IMR-90 (cell line): Measurements from ENCODE around the gene ZNF764. TPM values are rescaled to one million over a fixed set of nuclear protein-coding genes. Genes with fewer than 3 reads are reported as not detected.

Experiments
- ATAC-seq: fragments of 200-7000 bp; cut with Tn5 transposase; 2 replicates; pipeline ENCODE4 v1.9.1; 2020; ENCODE audit warnings: low read depth, mild to moderate bottlenecking, moderate library complexity
- BruUV-seq: library from RNA; stranded (reverse); fragments of 400-500 nt; replicated peaks from 2 replicates; lab custom pipeline; 2021; lab: Mats Ljungman, UMichigan
- CTCF ChIA-PET: fragments of 300-600 bp; formaldehyde crosslinking; extraction: SDS; loops from one replicate; lab custom pipeline; 2021; ENCODE audit warnings: antibody characterized with exemption; lab: Yijun Ruan, JAX
- POLR2A ChIA-PET: fragments of 300-600 bp; sonication (Branson Sonifier 250); formaldehyde crosslinking; loops from one replicate; lab custom pipeline; 2022; ENCODE audit warnings: antibody characterized with exemption; ENCODE audit not compliant: unreplicated experiment; lab: Charles Lee
- DNase-seq: peaks from one replicate; pipeline ENCODE4 v3.0.0; 2013
- H2AFZ ChIP-seq: replicated peaks from 2 replicates; pipeline ENCODE3; 2013; ENCODE audit warnings: low read length, mild to moderate bottlenecking; ENCODE audit not compliant: poor library complexity
- H2AK5ac ChIP-seq: 2 replicates; pipeline ENCODE4 v1.6.1; 2013; ENCODE audit warnings: low read depth, low read length, inconsistent platforms
- H2AK9ac ChIP-seq: replicated peaks from 2 replicates; pipeline ENCODE3; 2013; ENCODE audit warnings: mild to moderate bottlenecking, low read depth, low read length, moderate library complexity; ENCODE audit not compliant: poor library complexity
- H2BK120ac ChIP-seq: 2 replicates; pipeline ENCODE4 v1.6.1; 2013; ENCODE audit warnings: low read depth, low read length, inconsistent platforms
- H2BK15ac ChIP-seq: 3 replicates; pipeline ENCODE4 v1.6.1; 2013; ENCODE audit warnings: low read depth, low read length, inconsistent platforms
- H2BK20ac ChIP-seq: 2 replicates; pipeline ENCODE4 v1.6.1; 2013; ENCODE audit warnings: low read depth, mild to moderate bottlenecking, inconsistent platforms, low read length, moderate library complexity
- H2BK5ac ChIP-seq: 2 replicates; pipeline ENCODE4 v1.6.1; 2013; ENCODE audit warnings: mild to moderate bottlenecking, low read depth, low read length, inconsistent platforms; ENCODE audit not compliant: poor library complexity, severe bottlenecking
- H3K14ac ChIP-seq: replicated peaks from 2 replicates; pipeline ENCODE4 v1.6.1; 2013; ENCODE audit warnings: low read depth, low read length, inconsistent platforms
- H3K18ac ChIP-seq: 2 replicates; pipeline ENCODE4 v1.6.1; 2013; ENCODE audit warnings: low read depth, low read length, control low read depth
- H3K23ac ChIP-seq: 2 replicates; pipeline ENCODE4 v1.6.1; 2013; ENCODE audit warnings: low read depth, low read length, inconsistent platforms
- H3K27ac ChIP-seq: 2 replicates; pipeline ENCODE4 v1.5.1; 2013; ENCODE audit warnings: mild to moderate bottlenecking, control low read depth, low read length; ENCODE audit not compliant: insufficient read depth
- H3K27me3 ChIP-seq: 2 replicates; pipeline ENCODE4 v1.6.1; 2013; ENCODE audit warnings: low read length; ENCODE audit not compliant: control insufficient read depth, insufficient read depth
- H3K36me3 ChIP-seq: 2 replicates; pipeline ENCODE4 v1.6.1; 2013; ENCODE audit warnings: low read length, mixed read lengths; ENCODE audit not compliant: control insufficient read depth, insufficient read depth
- H3K4ac ChIP-seq: 2 replicates; pipeline ENCODE4 v1.6.1; 2013; ENCODE audit warnings: low read depth, low read length, inconsistent platforms
- H3K4me1 ChIP-seq: 2 replicates; pipeline ENCODE4 v1.6.1; 2013; ENCODE audit warnings: low read length, mixed read lengths; ENCODE audit not compliant: control insufficient read depth, insufficient read depth
- H3K4me2 ChIP-seq: 2 replicates; pipeline ENCODE4 v1.6.1; 2013; ENCODE audit warnings: low read depth, mild to moderate bottlenecking, control low read depth, low read length, moderate library complexity
- H3K4me3 ChIP-seq: 2 replicates; pipeline ENCODE4 v1.5.1; 2013; ENCODE audit warnings: low read depth, mild to moderate bottlenecking, control low read depth, low read length, moderate library complexity; ENCODE audit not compliant: insufficient read depth
- H3K56ac ChIP-seq: 2 replicates; pipeline ENCODE4 v1.6.1; 2013; ENCODE audit warnings: low read length, inconsistent platforms; ENCODE audit not compliant: insufficient read depth; ENCODE audit errors: extremely low read depth
- H3K79me1 ChIP-seq, 2 experiments: 2 replicates each; pipeline ENCODE4 v1.6.1; 2013; ENCODE audit warnings: low read length in 2 of 2, inconsistent platforms in 1 of 2, low read depth in 1 of 2
- H3K9ac ChIP-seq: 2 replicates; pipeline ENCODE4 v1.6.1; 2013; ENCODE audit warnings: low read depth, low read length, control low read depth
- H3K9me1 ChIP-seq: 2 replicates; pipeline ENCODE4 v1.6.1; 2013; ENCODE audit warnings: low read length, inconsistent platforms; ENCODE audit not compliant: insufficient read depth
- H3K9me3 ChIP-seq: 2 replicates; pipeline ENCODE4 v1.6.1; 2013; ENCODE audit warnings: low read length; ENCODE audit not compliant: control insufficient read depth, insufficient read depth
- H4K20me1 ChIP-seq: 2 replicates; pipeline ENCODE4 v1.6.1; 2013; ENCODE audit warnings: low read length, inconsistent platforms; ENCODE audit not compliant: insufficient read depth
- H4K5ac ChIP-seq: 2 replicates; pipeline ENCODE4 v1.6.1; 2013; ENCODE audit warnings: mild to moderate bottlenecking, low read depth, low read length, control low read depth
- H4K8ac ChIP-seq, 2 experiments: 2 replicates each; pipeline ENCODE4 v1.6.1; 2013; ENCODE audit warnings: low read depth in 2 of 2, low read length in 2 of 2, control low read depth in 1 of 2, inconsistent platforms in 1 of 2
- H4K91ac ChIP-seq: 2 replicates; pipeline ENCODE4 v1.6.1; 2013; ENCODE audit warnings: low read depth, low read length, inconsistent platforms; ENCODE audit not compliant: insufficient read depth
- BHLHE40 ChIP-seq: fragments of 150-350 bp; IDR thresholded peaks from 2 replicates; pipeline ENCODE4 v1.6.1; 2016; ENCODE audit warnings: mild to moderate bottlenecking, low read depth, low read length
- CEBPB ChIP-seq: IDR thresholded peaks from 2 replicates; pipeline ENCODE4 v1.6.1; 2012; ENCODE audit warnings: low read depth, low read length, improper control_type of control experiment
- CHD1 ChIP-seq: IDR thresholded peaks from 2 replicates; pipeline ENCODE4 v1.6.1; 2012; ENCODE audit warnings: low read depth, low read length, improper control_type of control experiment
- FOS ChIP-seq: fragments of 150-350 bp; IDR thresholded peaks from 2 replicates; pipeline ENCODE4 v1.6.1; 2016; ENCODE audit warnings: low read depth, low read length
- MAFK ChIP-seq: IDR thresholded peaks from 2 replicates; pipeline ENCODE4 v1.6.1; 2012; ENCODE audit warnings: low read depth, low read length, improper control_type of control experiment
- MAZ ChIP-seq: IDR thresholded peaks from 2 replicates; pipeline ENCODE4 v1.6.1; 2012; ENCODE audit warnings: low read depth, mild to moderate bottlenecking, low read length, improper control_type of control experiment, moderate library complexity, borderline replicate concordance
- MXI1 ChIP-seq: IDR thresholded peaks from 2 replicates; pipeline ENCODE4 v1.6.1; 2012; ENCODE audit warnings: low read depth, mild to moderate bottlenecking, low read length, moderate library complexity, borderline replicate concordance
- NFE2L2 ChIP-seq: fragments of 150-350 bp; IDR thresholded peaks from 2 replicates; pipeline ENCODE4 v1.6.1; 2016; ENCODE audit warnings: low read depth, mild to moderate bottlenecking, low read length
- POLR2A ChIP-seq: IDR thresholded peaks from 2 replicates; pipeline ENCODE4 v1.6.1; 2012; ENCODE audit warnings: mild to moderate bottlenecking, low read depth, low read length
- RAD21 ChIP-seq: IDR thresholded peaks from 2 replicates; pipeline ENCODE4 v1.6.1; 2012; ENCODE audit warnings: low read length, improper control_type of control experiment
- RCOR1 ChIP-seq: IDR thresholded peaks from 2 replicates; pipeline ENCODE4 v1.6.1; 2012; ENCODE audit warnings: mild to moderate bottlenecking, low read length, improper control_type of control experiment; ENCODE audit not compliant: insufficient replicate concordance
- RFX5 ChIP-seq: IDR thresholded peaks from 2 replicates; pipeline ENCODE4 v1.8.0; 2012; ENCODE audit warnings: low read depth, mild to moderate bottlenecking, low read length, moderate library complexity
- SMC3 ChIP-seq: fragments of 150-350 bp; IDR thresholded peaks from 2 replicates; pipeline ENCODE4 v1.6.1; 2016; ENCODE audit warnings: low read depth, mild to moderate bottlenecking, antibody characterized with exemption, low read length, moderate library complexity
- WGBS, 2 experiments: methylation state at CpG; one replicate each; pipeline versions ENCODE4 v1.1.5 to v1.1.7; 2013; ENCODE audit warnings: missing lambda C conversion rate in 2 of 2; ENCODE audit not compliant: insufficient read length in 1 of 2; ENCODE audit errors: extremely low coverage in 2 of 2; 5-methylcytosine and 5-hydroxymethylcytosine counted together
- dilution Hi-C: fragments of 300-500 bp; cut with HindIII; formaldehyde crosslinking; loops from one replicate; pipeline ENCODE4 v1.14.3; 2018; ENCODE audit warnings: low sequenced_read_pairs; ENCODE audit not compliant: unreplicated experiment
- in situ Hi-C: fragments of 300-500 bp; cut with MboI; formaldehyde crosslinking; loops from 3 replicates; pipeline ENCODE4 v1.14.3; 2019; ENCODE audit warnings: low sequenced_read_pairs, inconsistent platforms, mixed read lengths
- intact Hi-C: fragments of 100-400 bp; cut with micrococcal nuclease; formaldehyde crosslinking; loops from 2 replicates; pipeline ENCODE4 v1.10.0; 2022
- polyA plus RNA-seq, 3 experiments: library from polyadenylated mRNA; depleted of rRNA; stranded (reverse); fragments of >200 nt; gene quantifications; 2 replicates each; pipeline ENCODE4 v1.2.3, GENCODE V29; 2012; ENCODE audit warnings: low replicate concordance in 1 of 3
- total RNA-seq: library from RNA; depleted of rRNA; stranded (reverse); fragments of >200 nt; gene quantifications from 2 replicates; pipeline ENCODE4 v1.2.3, GENCODE V29; 2012
- TF ChIP-seq, protein P1 (sequence below): fragments of 150-350 bp; IDR thresholded peaks from 2 replicates; pipeline ENCODE4 v1.6.1; 2016; ENCODE audit warnings: low read depth, mild to moderate bottlenecking, low read length, moderate library complexity, borderline replicate concordance
- TF ChIP-seq, protein P2 (sequence below): conservative IDR thresholded peaks from 2 replicates; pipeline ENCODE4 v1.5.1; 2012; ENCODE audit warnings: mild to moderate bottlenecking, low read depth, low read length, improper control_type of control experiment

ZNF764 gene
- total and polyA plus RNA-seq, 2 of the 4 experiments (the other 2 are of a cell fraction), result 2.2 to 4.6 TPM

DNA sequence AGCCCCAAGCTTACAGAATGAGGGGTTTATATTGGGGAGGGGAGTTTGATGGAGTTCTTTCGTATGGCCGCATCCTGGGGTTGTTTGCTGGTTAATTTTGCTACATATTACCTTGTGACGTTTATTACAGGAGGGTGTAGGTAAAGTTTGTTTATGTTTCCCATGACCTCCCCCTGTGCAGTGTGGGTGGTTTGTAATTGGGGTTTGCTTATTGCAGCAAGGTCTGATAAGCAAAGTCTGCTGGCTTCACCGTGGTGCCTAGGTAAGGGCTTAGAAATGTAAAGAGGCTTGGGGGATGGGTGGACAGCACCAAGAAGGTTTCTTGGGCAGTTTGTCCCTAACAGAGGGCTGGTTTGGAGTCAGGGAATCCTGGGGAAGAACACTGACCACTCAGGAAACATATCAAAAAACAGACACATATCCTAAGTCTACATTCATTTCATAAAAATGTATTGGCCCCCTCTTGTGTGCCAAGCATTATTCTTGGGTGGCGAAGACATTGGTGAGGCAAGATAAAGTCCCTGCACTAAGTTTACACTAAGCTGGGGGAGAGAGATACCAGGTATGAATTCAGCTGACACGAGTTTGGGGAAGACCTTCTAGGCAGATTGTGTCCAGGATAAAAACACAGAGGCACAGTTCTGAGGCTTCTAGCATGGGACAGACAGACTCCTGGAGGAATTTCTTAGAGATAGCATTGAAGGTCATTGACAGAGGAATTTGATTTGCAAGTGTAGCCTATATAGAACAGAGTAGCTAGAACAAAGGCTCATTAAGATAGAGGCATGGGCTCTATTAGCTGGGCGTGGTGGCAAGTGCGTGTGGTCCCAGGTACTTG is 9.5 kb downstream of the ZNF764 start:
- Histone ChIP-seq H4K91ac (no peak overlapping the region), H3K4me1 (peaks cover 6% of the 10 kb centered on the region), H3K27me3 (no peaks in the 10 kb centered on the region), H3K36me3 (peaks cover 4% of the 10 kb centered on the region; the same call in 1 of the 2 replicates), H3K4me3 (no peak overlapping the region), H4K8ac (no peak overlapping the region), H3K79me1 (peaks cover 7 to 13% of the 10 kb centered on the region in 2 experiments; a peak in 2 of 4 replicates), H3K4me2 (no peak overlapping the region), H2BK15ac (no peak overlapping the region), H2AK5ac (no peak overlapping the region), H3K56ac (no peak overlapping the region), H3K18ac (no peak overlapping the region), H2AFZ (no peak overlapping the region), H3K23ac (no peak overlapping the region), H2AK9ac (no peak overlapping the region), H2BK20ac (no peak overlapping the region), H2BK120ac (no peak overlapping the region), H2BK5ac (no peak overlapping the region), H3K4ac (no peak overlapping the region), H4K20me1 (no peaks in the 10 kb centered on the region), H3K9me1 (peaks cover 6% of the 10 kb centered on the region; the same call in 1 of the 2 replicates), H4K5ac (no peak overlapping the region), H3K9me3 (no peaks in the 10 kb centered on the region), H3K9ac (no peak overlapping the region), H3K27ac (no peak overlapping the region), H3K14ac (no peak overlapping the region)
- intact Hi-C loops, result no loop called here
- in situ Hi-C loops, result no loop called here
- TF ChIP-seq, protein P1, sequence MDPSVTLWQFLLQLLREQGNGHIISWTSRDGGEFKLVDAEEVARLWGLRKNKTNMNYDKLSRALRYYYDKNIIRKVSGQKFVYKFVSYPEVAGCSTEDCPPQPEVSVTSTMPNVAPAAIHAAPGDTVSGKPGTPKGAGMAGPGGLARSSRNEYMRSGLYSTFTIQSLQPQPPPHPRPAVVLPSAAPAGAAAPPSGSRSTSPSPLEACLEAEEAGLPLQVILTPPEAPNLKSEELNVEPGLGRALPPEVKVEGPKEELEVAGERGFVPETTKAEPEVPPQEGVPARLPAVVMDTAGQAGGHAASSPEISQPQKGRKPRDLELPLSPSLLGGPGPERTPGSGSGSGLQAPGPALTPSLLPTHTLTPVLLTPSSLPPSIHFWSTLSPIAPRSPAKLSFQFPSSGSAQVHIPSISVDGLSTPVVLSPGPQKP, result no peak
- no peak for TF ChIP-seq POLR2A
- TF ChIP-seq MAFK, result no peak
- TF ChIP-seq BHLHE40, result no peak
- no peak for TF ChIP-seq CEBPB
- no peak for TF ChIP-seq MAZ
- TF ChIP-seq MXI1, result no peak
- no peak for TF ChIP-seq NFE2L2
- TF ChIP-seq RFX5, result no peak
- no peak for TF ChIP-seq RCOR1
- TF ChIP-seq, protein P2, sequence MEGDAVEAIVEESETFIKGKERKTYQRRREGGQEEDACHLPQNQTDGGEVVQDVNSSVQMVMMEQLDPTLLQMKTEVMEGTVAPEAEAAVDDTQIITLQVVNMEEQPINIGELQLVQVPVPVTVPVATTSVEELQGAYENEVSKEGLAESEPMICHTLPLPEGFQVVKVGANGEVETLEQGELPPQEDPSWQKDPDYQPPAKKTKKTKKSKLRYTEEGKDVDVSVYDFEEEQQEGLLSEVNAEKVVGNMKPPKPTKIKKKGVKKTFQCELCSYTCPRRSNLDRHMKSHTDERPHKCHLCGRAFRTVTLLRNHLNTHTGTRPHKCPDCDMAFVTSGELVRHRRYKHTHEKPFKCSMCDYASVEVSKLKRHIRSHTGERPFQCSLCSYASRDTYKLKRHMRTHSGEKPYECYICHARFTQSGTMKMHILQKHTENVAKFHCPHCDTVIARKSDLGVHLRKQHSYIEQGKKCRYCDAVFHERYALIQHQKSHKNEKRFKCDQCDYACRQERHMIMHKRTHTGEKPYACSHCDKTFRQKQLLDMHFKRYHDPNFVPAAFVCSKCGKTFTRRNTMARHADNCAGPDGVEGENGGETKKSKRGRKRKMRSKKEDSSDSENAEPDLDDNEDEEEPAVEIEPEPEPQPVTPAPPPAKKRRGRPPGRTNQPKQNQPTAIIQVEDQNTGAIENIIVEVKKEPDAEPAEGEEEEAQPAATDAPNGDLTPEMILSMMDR, result no peak
- no peak for TF ChIP-seq SMC3
- no peak for TF ChIP-seq FOS
- no peak for TF ChIP-seq RAD21
- TF ChIP-seq CHD1, result no peak
- BruUV-seq, result no TSS peak
- 40% methylated on average over 1 of the region's 8 CpGs; no CpG with 5 or more reads in 1 of the 2 experiments for WGBS, 2 experiments
- ChIA-PET CTCF (interaction anchor here (0.6 kb wide), 1 partner anchor 48 kb away, joined by 3 read pairs; no protein-coding TSS in a partner anchor), POLR2A (no interaction called here)
- dilution Hi-C loops, result no loop called here
- peak; percentile 36; the same call in 1 of the 2 replicates for ATAC-seq
- DNase-seq, result no peak
